Osteocyte (in vitro differentiated cells): ENCODE measurements around the gene APOBEC2. TPM values are rescaled to one million over a fixed set of nuclear protein-coding genes. Genes with fewer than 3 reads are reported as not detected.
A peak's percentile ranks its signal among the peaks of the same experiment; 100 is the strongest.

ENCODE experiments used
- DNase-seq: peaks from one replicate; pipeline ENCODE4 v3.0.0; 2021; ENCODE audit warnings: mixed read lengths; ENCODE audit not compliant: unreplicated experiment; ENCODE audit errors: extremely low spot score
- H3K27ac Mint-ChIP-seq: one replicate; pipeline ENCODE4 v1.8.0; 2021; ENCODE audit warnings: mild to moderate bottlenecking, mixed read lengths; ENCODE audit not compliant: unreplicated experiment
- H3K27me3 Mint-ChIP-seq: one replicate; pipeline ENCODE4 v1.8.0; 2021; ENCODE audit warnings: mixed read lengths; ENCODE audit not compliant: unreplicated experiment
- H3K36me3 Mint-ChIP-seq: one replicate; pipeline ENCODE4 v1.8.0; 2021; ENCODE audit warnings: mixed read lengths; ENCODE audit not compliant: unreplicated experiment
- H3K4me1 Mint-ChIP-seq: one replicate; pipeline ENCODE4 v1.8.0; 2021; ENCODE audit warnings: mixed read lengths; ENCODE audit not compliant: unreplicated experiment
- H3K4me3 Mint-ChIP-seq: one replicate; pipeline ENCODE4 v1.8.0; 2021; ENCODE audit warnings: mild to moderate bottlenecking, moderate library complexity, mixed read lengths; ENCODE audit not compliant: unreplicated experiment
- H3K9me3 Mint-ChIP-seq: one replicate; pipeline ENCODE4 v1.8.0; 2021; ENCODE audit warnings: mixed read lengths; ENCODE audit not compliant: unreplicated experiment
- total RNA-seq: library from RNA; stranded (reverse); gene quantifications from 2 replicates; pipeline ENCODE4 v1.2.1, GENCODE V29; 2021
- TF ChIP-seq, protein P1 (sequence below): fragments of 200-600 bp; sonication (generic); IDR thresholded peaks from 2 replicates; pipeline ENCODE4 v1.5.0; 2021; ENCODE audit warnings: antibody characterized with exemption, mild to moderate bottlenecking, moderate library complexity

Gene APOBEC2
- total RNA-seq, 1 donor from 2014 or later: not detected

DNA sequence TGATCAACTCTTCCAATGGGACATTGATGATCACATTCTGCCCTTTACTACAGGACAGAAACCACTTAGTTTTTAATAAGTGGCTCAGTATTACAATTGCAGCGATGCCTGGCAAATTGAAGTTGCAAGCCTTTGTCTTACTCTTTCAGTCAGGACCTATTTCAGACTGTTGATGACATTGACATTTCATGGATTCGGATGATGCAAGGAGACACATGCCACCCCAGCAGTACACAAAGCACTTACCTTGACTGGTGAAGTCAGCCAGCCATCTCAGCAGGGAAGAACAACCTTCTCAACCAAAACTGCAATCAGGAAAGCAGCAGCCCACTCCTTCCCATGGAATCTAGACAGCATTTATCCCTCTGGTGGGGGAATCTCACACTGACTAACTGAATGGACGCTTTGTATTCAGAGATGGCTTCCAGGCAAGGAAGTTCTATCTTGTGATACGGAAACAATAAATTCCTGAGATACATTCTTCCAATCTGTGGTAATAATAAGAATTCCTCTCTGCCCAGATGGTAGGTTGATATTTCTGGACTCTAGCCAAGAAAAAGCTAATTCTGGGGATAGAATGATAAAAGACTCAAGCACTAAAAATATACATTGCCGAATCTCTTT, 44.6 kb downstream of the APOBEC2 start:
- H3K9me3 Mint-ChIP-seq: no peaks in the 10 kb centered on the region
- no peak for DNase-seq
- peaks cover 32% of the 10 kb centered on the region for H3K4me1 Mint-ChIP-seq
- TF ChIP-seq, protein P1, sequence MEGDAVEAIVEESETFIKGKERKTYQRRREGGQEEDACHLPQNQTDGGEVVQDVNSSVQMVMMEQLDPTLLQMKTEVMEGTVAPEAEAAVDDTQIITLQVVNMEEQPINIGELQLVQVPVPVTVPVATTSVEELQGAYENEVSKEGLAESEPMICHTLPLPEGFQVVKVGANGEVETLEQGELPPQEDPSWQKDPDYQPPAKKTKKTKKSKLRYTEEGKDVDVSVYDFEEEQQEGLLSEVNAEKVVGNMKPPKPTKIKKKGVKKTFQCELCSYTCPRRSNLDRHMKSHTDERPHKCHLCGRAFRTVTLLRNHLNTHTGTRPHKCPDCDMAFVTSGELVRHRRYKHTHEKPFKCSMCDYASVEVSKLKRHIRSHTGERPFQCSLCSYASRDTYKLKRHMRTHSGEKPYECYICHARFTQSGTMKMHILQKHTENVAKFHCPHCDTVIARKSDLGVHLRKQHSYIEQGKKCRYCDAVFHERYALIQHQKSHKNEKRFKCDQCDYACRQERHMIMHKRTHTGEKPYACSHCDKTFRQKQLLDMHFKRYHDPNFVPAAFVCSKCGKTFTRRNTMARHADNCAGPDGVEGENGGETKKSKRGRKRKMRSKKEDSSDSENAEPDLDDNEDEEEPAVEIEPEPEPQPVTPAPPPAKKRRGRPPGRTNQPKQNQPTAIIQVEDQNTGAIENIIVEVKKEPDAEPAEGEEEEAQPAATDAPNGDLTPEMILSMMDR: peak; percentile 29
- peaks cover 69% of the 10 kb centered on the region for H3K36me3 Mint-ChIP-seq
- peak overlapping the region; percentile 74 for H3K27ac Mint-ChIP-seq
- H3K27me3 Mint-ChIP-seq: no peaks in the 10 kb centered on the region
- peak overlapping the region; percentile 31 for H3K4me3 Mint-ChIP-seq

GRCh38 chr6:41098366-41098765, 45.4 kb downstream of the APOBEC2 start:
- no peak overlapping the region for H3K4me3 Mint-ChIP-seq
- H3K27ac Mint-ChIP-seq: peak overlapping the region; percentile 74
- TF ChIP-seq, protein P1: no peak
- H3K27me3 Mint-ChIP-seq: no peaks in the 10 kb centered on the region
- H3K36me3 Mint-ChIP-seq: peaks cover 67% of the 10 kb centered on the region
- no peak for DNase-seq
- H3K9me3 Mint-ChIP-seq: no peaks in the 10 kb centered on the region
- peaks cover 32% of the 10 kb centered on the region for H3K4me1 Mint-ChIP-seq

- no peaks in the 10 kb centered on the region for H3K9me3 Mint-ChIP-seq
- no peak overlapping the region for H3K4me3 Mint-ChIP-seq
- H3K4me1 Mint-ChIP-seq: peaks cover 32% of the 10 kb centered on the region
- TF ChIP-seq, protein P1: no peak
- H3K27ac Mint-ChIP-seq: no peak overlapping the region
- no peaks in the 10 kb centered on the region for H3K27me3 Mint-ChIP-seq
- DNase-seq: no peak
- peaks cover 47% of the 10 kb centered on the region for H3K36me3 Mint-ChIP-seq
These were observed 47.9 kb downstream of the APOBEC2 start for GRCh38 chr6:41100871-41101287.

GRCh38 chr6:41103847-41104246, 50.8 kb downstream of the APOBEC2 start:
- no peak overlapping the region for H3K4me3 Mint-ChIP-seq
- peaks cover 6% of the 10 kb centered on the region for H3K4me1 Mint-ChIP-seq
- no peaks in the 10 kb centered on the region for H3K27me3 Mint-ChIP-seq
- H3K27ac Mint-ChIP-seq: no peak overlapping the region
- peaks cover 21% of the 10 kb centered on the region for H3K36me3 Mint-ChIP-seq
- no peaks in the 10 kb centered on the region for H3K9me3 Mint-ChIP-seq
- TF ChIP-seq, protein P1: no peak
- DNase-seq: no peak

DNA sequence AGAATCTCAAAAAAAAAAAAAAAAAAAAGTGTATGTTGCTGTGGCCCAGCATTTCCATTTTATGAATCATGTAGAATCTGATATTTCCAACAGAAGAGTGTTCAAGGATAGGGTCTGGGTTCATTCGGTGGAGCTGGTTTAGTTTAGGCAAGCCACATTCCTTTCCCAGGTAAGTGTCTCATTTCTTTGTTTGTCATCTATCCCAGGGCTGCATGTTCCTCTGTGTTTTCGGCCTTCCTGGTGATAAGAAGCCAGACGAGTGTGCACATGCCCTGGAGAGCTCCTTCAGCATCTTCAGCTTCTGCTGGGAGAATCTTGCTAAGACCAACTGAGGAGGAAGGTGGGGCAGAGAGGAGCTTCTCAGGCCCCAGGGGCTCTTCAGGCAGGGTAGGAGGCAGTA, 58.0 kb downstream of the APOBEC2 start:
- no peaks in the 10 kb centered on the region for H3K9me3 Mint-ChIP-seq
- TF ChIP-seq, protein P1: no peak
- H3K4me1 Mint-ChIP-seq: no peaks in the 10 kb centered on the region
- no peak overlapping the region for H3K4me3 Mint-ChIP-seq
- H3K27ac Mint-ChIP-seq: no peak overlapping the region
- no peaks in the 10 kb centered on the region for H3K27me3 Mint-ChIP-seq
- H3K36me3 Mint-ChIP-seq: peaks cover 3% of the 10 kb centered on the region
- no peak for DNase-seq

Other genes starting within 250 kb of the APOBEC2 start
- 0.51 and 0.76 TPM in 2 replicates for gene UNC5CL, start 14.0 kb upstream of the APOBEC2 start, total RNA-seq
- gene TSPO2, start 10.7 kb upstream of the APOBEC2 start, total RNA-seq: not detected in 2 replicates
- 14.7 and 17.2 TPM in 2 replicates for gene OARD1, start 19.2 kb downstream of the APOBEC2 start, total RNA-seq
- gene NFYA, start 19.8 kb downstream of the APOBEC2 start, total RNA-seq: 26.0 and 26.9 TPM in 2 replicates
- gene TREML1, start 101.1 kb downstream of the APOBEC2 start, total RNA-seq: not detected in 2 replicates
- not detected in 2 replicates for gene TREM2, start 109.9 kb downstream of the APOBEC2 start, total RNA-seq
- not detected in 2 replicates for gene TREML2, start 147.9 kb downstream of the APOBEC2 start, total RNA-seq
- gene TREML4, start 175.1 kb downstream of the APOBEC2 start, total RNA-seq: not detected in 2 replicates
- not detected in 2 replicates for gene TREM1, start 233.5 kb downstream of the APOBEC2 start, total RNA-seq